Spleen (tissue), 11 donors: Measurements from ENCODE around the gene GRAMD1B. TPM values are rescaled to one million over a fixed set of nuclear protein-coding genes. Genes with fewer than 3 reads are reported as not detected.
A peak's percentile ranks its signal among the peaks of the same experiment; 100 is the strongest.

Experiments used
- DNase-seq: peaks from one replicate; pipeline ENCODE4 v3.0.0-alpha.2; 2020
- H3K27ac ChIP-seq, 8 donors: fragments of 200-600 bp; sonication (generic) in 7 of 8; 1 replicate in 4 of 8; 2 replicates in 4 of 8; pipeline versions ENCODE4 v1.5.0 to v1.8.0; 2016 to 2021; ENCODE audit warnings: inconsistent platforms in 4 of 8, mild to moderate bottlenecking in 4 of 8, moderate library complexity in 1 of 8
- H3K27me3 ChIP-seq, 7 donors: fragments of 200-600 bp; sonication (generic) in 6 of 7; replicated peaks in 1 of 7; 1 replicate in 4 of 7; 2 replicates in 3 of 7; pipeline versions ENCODE4 v1.5.0 to v1.8.0; 2016 to 2021; ENCODE audit warnings: inconsistent platforms in 3 of 7, mild to moderate bottlenecking in 1 of 7
- H3K36me3 ChIP-seq, 6 donors: fragments of 200-600 bp; sonication (generic) in 5 of 6; 1 replicate in 4 of 6; 2 replicates in 2 of 6; pipeline versions ENCODE4 v1.5.0 to v1.8.0; 2016 to 2021; ENCODE audit warnings: inconsistent platforms in 2 of 6
- H3K4me1 ChIP-seq, 6 donors: fragments of 200-600 bp; sonication (generic) in 5 of 6; 1 replicate in 3 of 6; 2 replicates in 3 of 6; pipeline versions ENCODE4 v1.5.0 to v1.8.0; 2016 to 2021; ENCODE audit warnings: inconsistent platforms in 3 of 6
- H3K4me3 ChIP-seq, 8 donors: fragments of 200-600 bp; sonication (generic) in 7 of 8; 1 replicate in 4 of 8; 2 replicates in 4 of 8; pipeline versions ENCODE4 v1.5.0 to v1.8.0; 2016 to 2021; ENCODE audit warnings: inconsistent platforms in 4 of 8, mild to moderate bottlenecking in 4 of 8, moderate library complexity in 2 of 8
- H3K9me3 ChIP-seq, 8 donors: fragments of 200-600 bp; sonication (generic) in 7 of 8; 1 replicate in 4 of 8; 2 replicates in 4 of 8; pipeline versions ENCODE4 v1.5.0 to v1.8.0; 2016 to 2021; ENCODE audit warnings: inconsistent platforms in 4 of 8
- POLR2A ChIP-seq, 3 donors: fragments of 450-650 bp; IDR thresholded peaks; one replicate each; pipeline ENCODE4 v1.5.1; 2017; ENCODE audit warnings: antibody characterized with exemption in 3 of 3, mild to moderate bottlenecking in 1 of 3
- POLR2AphosphoS5 ChIP-seq, 3 donors: sonication (generic); formaldehyde crosslinking; IDR thresholded peaks; one replicate each; pipeline ENCODE4 v1.5.1; 2017; ENCODE audit warnings: antibody characterized with exemption in 3 of 3
- WGBS, 5 donors: extraction: QIAGEN DNeasy Blood & Tissue Kit in 3 of 5; methylation state at CpG; one replicate each; pipeline versions ENCODE4 v1.1.5 to v1.1.7; 2013 to 2018; 5-methylcytosine and 5-hydroxymethylcytosine counted together
- intact Hi-C: fragments of 100-400 bp; cut with DNase I; formaldehyde crosslinking; loops from one replicate; pipeline ENCODE4 v1.15.0; 2023; ENCODE audit warnings: low total_unique reads
- polyA plus RNA-seq, 3 donors: library from polyadenylated mRNA; stranded (reverse); fragments of 200-250 nt; gene quantifications; one replicate each; pipeline ENCODE4 v1.2.1, GENCODE V29; 2013
- total RNA-seq, 7 donors: library from RNA; depleted of rRNA in 3 of 7; stranded (reverse); fragments of >200 nt in 3 of 7; fragmentation: NEBNext Ultra II Directional in 4 of 7; extraction: Animal tissue kit (Norgen Biotek cat#: 25700) in 4 of 7; gene quantifications; one replicate each; pipeline versions ENCODE4 v1.1.0 to v1.2.1, GENCODE V29; 2016 to 2021
- TF ChIP-seq, protein P1 (sequence below), 11 experiments: fragments of 200-600 bp in 7 of 11; fragments of 450-650 bp in 4 of 11; sonication (generic) in 4 of 11; IDR thresholded peaks in 8 of 11; conservative IDR thresholded peaks in 3 of 11; 1 replicate in 7 of 11; 2 replicates in 4 of 11; pipeline versions ENCODE4 v1.4.0 to v1.8.0; 2016 to 2021; ENCODE audit warnings: antibody characterized with exemption in 11 of 11, inconsistent platforms in 4 of 11, mild to moderate bottlenecking in 1 of 11
- donor health status: healthy with polysubstance abuse.
- donor health status: DM: no; HTN: no; CAD: no; lungs with moderate emphysema.
- donor health status: DM: no; HTN: no; CAD: no.
- donor health status: Bipolar disorder and iron deficiency.
- donor health status: healthy.
- donor health status: DM: no; HTN: no; CAD: no.
- donor health status: DM: yes; HTN: yes; CAD: no.

Gene GRAMD1B
- total and polyA plus RNA-seq, 10 donors = 1.7 to 15.6 (median 7.5) TPM

DNA sequence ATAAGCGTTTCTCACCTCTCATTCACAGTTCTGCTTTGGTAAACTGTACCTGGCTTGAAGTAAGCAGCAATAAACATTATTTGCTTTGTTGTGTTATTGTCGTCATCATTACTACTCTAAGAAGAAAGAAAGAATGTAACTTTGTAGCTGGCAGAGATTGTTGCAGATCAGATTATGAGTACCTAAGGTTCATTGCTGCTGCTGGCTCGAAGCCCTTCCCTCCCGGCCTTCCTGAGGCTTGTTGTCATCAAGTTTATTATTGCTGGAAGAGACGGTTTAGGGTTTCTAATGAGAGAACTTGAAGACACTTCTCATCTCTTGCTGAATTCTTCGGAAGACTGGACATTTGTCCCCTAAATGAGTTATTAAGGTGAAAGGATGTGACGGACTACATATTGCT, 101.3 kb downstream of the GRAMD1B start:
- Histone ChIP-seq H3K36me3 (peaks cover 0 to 3% (median 0%) of the 10 kb centered on the region in 6 donors), H3K27me3 (no peaks in the 10 kb centered on the region), H3K9me3 (no peaks in the 10 kb centered on the region), H3K4me1 (peaks cover 0 to 4% (median 0%) of the 10 kb centered on the region in 6 donors), H3K4me3 (no peak overlapping the region), H3K27ac (no peak overlapping the region)
- DNase-seq = no peak
- intact Hi-C loops = no loop called here
- WGBS, 5 donors = 87 to 89% (median 88%) methylated on average over 7 of the region's 7 CpGs
- TF ChIP-seq, protein P1, sequence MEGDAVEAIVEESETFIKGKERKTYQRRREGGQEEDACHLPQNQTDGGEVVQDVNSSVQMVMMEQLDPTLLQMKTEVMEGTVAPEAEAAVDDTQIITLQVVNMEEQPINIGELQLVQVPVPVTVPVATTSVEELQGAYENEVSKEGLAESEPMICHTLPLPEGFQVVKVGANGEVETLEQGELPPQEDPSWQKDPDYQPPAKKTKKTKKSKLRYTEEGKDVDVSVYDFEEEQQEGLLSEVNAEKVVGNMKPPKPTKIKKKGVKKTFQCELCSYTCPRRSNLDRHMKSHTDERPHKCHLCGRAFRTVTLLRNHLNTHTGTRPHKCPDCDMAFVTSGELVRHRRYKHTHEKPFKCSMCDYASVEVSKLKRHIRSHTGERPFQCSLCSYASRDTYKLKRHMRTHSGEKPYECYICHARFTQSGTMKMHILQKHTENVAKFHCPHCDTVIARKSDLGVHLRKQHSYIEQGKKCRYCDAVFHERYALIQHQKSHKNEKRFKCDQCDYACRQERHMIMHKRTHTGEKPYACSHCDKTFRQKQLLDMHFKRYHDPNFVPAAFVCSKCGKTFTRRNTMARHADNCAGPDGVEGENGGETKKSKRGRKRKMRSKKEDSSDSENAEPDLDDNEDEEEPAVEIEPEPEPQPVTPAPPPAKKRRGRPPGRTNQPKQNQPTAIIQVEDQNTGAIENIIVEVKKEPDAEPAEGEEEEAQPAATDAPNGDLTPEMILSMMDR (IDR thresholded peaks at IDR 0.05 in 8 of 11, conservative IDR thresholded peaks at IDR 0.05 in 3 of 11) = no peak
- TF ChIP-seq POLR2AphosphoS5 (IDR thresholded peaks at IDR 0.05) = no peak
- no peak for TF ChIP-seq POLR2A (IDR thresholded peaks at IDR 0.05)

DNA sequence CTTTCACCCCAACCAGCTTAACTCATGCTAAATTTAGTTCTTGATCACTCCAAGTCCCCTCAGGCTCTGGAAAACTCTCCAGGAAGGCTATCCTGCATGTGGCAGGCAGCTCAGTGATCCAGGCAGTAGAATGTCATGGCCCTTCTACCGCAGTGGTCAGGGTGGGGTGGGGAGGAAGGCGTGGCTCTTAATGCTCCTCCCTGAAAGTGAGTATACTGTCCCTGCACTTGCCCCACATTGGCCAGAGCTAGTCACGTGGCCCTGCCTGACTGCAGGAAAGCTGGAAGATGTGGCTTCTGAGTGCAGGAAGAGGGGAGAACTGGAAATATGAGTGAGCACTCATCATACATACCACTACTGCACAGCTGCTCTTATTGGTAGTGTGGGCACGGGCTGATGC, 102.1 kb downstream of the GRAMD1B start:
- WGBS, 5 donors = 84 to 89% (median 87%) methylated on average over 1 to 4 of the region's 4 CpGs
- DNase-seq = no peak

GRCh38 chr11:123535401-123535800, 105.3 kb downstream of the GRAMD1B start:
- DNase-seq = no peak
- intact Hi-C loops = no loop called here
- H3K27ac ChIP-seq = no peak overlapping the region

More for the DNA sequence above, 102.1 kb downstream of the GRAMD1B start:
- Histone ChIP-seq H3K27me3 (no peaks in the 10 kb centered on the region), H3K9me3 (no peaks in the 10 kb centered on the region), H3K27ac (no peak overlapping the region), H3K4me1 (peaks cover 0 to 6% (median 0%) of the 10 kb centered on the region in 6 donors), H3K36me3 (peaks cover 0 to 3% (median 0%) of the 10 kb centered on the region in 6 donors), H3K4me3 (no peak overlapping the region)
- intact Hi-C loops = no loop called here
- TF ChIP-seq, protein P1 (IDR thresholded peaks at IDR 0.05 in 8 of 11, conservative IDR thresholded peaks at IDR 0.05 in 3 of 11) = no peak
- TF ChIP-seq POLR2AphosphoS5 (IDR thresholded peaks at IDR 0.05) (no peak), POLR2A (IDR thresholded peaks at IDR 0.05) (no peak)

DNA sequence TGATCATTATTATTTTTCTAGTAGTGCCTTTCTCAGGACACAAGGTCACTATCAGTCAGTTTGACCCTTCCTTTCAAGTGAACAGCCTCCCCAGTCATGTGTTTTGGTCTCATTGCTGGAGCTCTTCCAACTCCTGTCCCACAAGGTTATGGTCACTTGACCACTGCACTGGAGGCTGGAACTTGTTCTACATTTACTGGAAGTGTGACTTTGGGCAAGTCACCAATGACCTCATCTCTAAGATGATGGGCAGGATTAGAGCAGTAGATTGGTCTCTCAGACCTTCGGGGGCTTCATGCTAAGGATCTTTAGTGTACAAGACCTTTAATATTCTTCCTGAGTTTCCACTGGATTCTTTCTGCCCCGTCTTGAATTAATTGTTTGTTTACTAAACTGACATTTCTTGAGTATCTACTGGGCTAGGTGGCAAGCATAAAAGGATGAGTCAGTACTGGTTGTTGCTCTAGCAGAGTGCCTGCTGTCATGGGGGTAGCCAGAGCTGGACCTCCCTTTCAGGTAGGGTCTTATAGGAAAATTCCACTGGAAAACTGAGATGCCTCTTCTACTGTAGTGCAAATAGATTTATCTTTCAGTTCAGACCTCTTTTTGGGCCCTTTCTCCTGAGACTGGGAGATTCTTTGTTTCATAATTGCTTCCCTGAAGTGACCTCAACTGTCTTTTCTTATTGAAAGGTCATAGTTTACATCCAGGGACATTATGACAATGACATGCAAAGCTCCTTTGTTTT, 106.8 kb downstream of the GRAMD1B start:
- peak overlapping the region in 1 of 8 donors; percentile 36 for H3K27ac ChIP-seq
- intact Hi-C loops = no loop called here
- no peaks in the 10 kb centered on the region for H3K27me3 ChIP-seq
- peaks cover 0 to 2% (median 0%) of the 10 kb centered on the region in 6 donors for H3K36me3 ChIP-seq
- H3K9me3 ChIP-seq = no peaks in the 10 kb centered on the region
- DNase-seq = no peak
- TF ChIP-seq, protein P1 (IDR thresholded peaks at IDR 0.05 in 8 of 11, conservative IDR thresholded peaks at IDR 0.05 in 3 of 11) = no peak
- peak in 1 of 3 donors; percentile 61 for TF ChIP-seq POLR2AphosphoS5 (IDR thresholded peaks at IDR 0.05)
- no peak overlapping the region for H3K4me3 ChIP-seq
- WGBS, 5 donors = 60 to 89% (median 79%) methylated on average over 2 of the region's 2 CpGs
- peaks cover 0 to 6% (median 0%) of the 10 kb centered on the region in 6 donors for H3K4me1 ChIP-seq

More at GRCh38 chr11:123535401-123535800, 105.3 kb downstream of the GRAMD1B start:
- no peak for TF ChIP-seq POLR2A (IDR thresholded peaks at IDR 0.05)
- TF ChIP-seq POLR2AphosphoS5 (IDR thresholded peaks at IDR 0.05) = no peak
- TF ChIP-seq, protein P1 (IDR thresholded peaks at IDR 0.05 in 8 of 11, conservative IDR thresholded peaks at IDR 0.05 in 3 of 11) = no peak
- peaks cover 0 to 3% (median 0%) of the 10 kb centered on the region in 6 donors for H3K36me3 ChIP-seq
- H3K4me1 ChIP-seq = peaks cover 0 to 6% (median 0%) of the 10 kb centered on the region in 6 donors
- WGBS, 5 donors = 88 to 97% (median 90%) methylated on average over 4 of the region's 4 CpGs
- H3K27me3 ChIP-seq = no peaks in the 10 kb centered on the region
- H3K4me3 ChIP-seq = no peak overlapping the region
- H3K9me3 ChIP-seq = no peaks in the 10 kb centered on the region
